ENCODE results near the gene ZEB1.

- TF ChIP-seq CTCF (IDR thresholded peaks at IDR 0.05) (no peak), POLR2AphosphoS5 (IDR thresholded peaks at IDR 0.05) (no peak), POLR2A (IDR thresholded peaks at IDR 0.05) (no peak)
These were observed 40.6 kb upstream of the ZEB1 start for GRCh38 chr10:31278279-31278941.

All from prostate gland (tissue), 2 donors.